Ovary (tissue), 9 donors: ENCODE measurements around the gene OPRL1. TPM values are rescaled to one million over a fixed set of nuclear protein-coding genes. Genes with fewer than 3 reads are reported as not detected.

Source experiments
- DNase-seq, 5 donors: peaks; one replicate each; pipeline ENCODE4 v3.0.0-alpha.2; 2019 to 2020
- H3K27ac ChIP-seq, 2 donors: fragments of 200-600 bp; one replicate each; pipeline versions ENCODE4 v1.5.1 to v1.8.0; 2019 to 2022
- H3K27me3 ChIP-seq: fragments of 200-600 bp; one replicate; pipeline ENCODE4 v1.8.0; 2022
- H3K36me3 ChIP-seq: fragments of 200-600 bp; sonication (generic); one replicate; pipeline ENCODE4 v1.5.1; 2019
- H3K4me1 ChIP-seq: one replicate; pipeline ENCODE4 v1.8.1; 2013; ENCODE audit warnings: mild to moderate bottlenecking, moderate library complexity; ENCODE audit not compliant: insufficient read depth
- H3K4me3 ChIP-seq: fragments of 200-600 bp; sonication (generic); one replicate; pipeline ENCODE4 v1.5.1; 2017
- H3K9me3 ChIP-seq, 2 donors: fragments of 200-600 bp in 1 of 2; sonication (generic) in 1 of 2; one replicate each; pipeline versions ENCODE4 v1.5.1 to v1.8.1; 2013 to 2019; ENCODE audit warnings: mild to moderate bottlenecking in 1 of 2, moderate library complexity in 1 of 2
- CTCF ChIP-seq, 3 donors: fragments of 450-650 bp in 2 of 3; fragments of 200-600 bp in 1 of 3; IDR thresholded peaks; one replicate each; pipeline versions ENCODE4 v1.5.1 to v1.8.0; 2016 to 2022; ENCODE audit warnings: antibody characterized with exemption in 3 of 3, mild to moderate bottlenecking in 1 of 3
- EP300 ChIP-seq: sonication (generic); formaldehyde crosslinking; IDR thresholded peaks from one replicate; pipeline ENCODE4 v1.6.1; 2017; ENCODE audit warnings: antibody characterized with exemption
- POLR2A ChIP-seq: fragments of 450-650 bp; IDR thresholded peaks from one replicate; pipeline ENCODE4 v1.6.1; 2017; ENCODE audit warnings: antibody characterized with exemption, mild to moderate bottlenecking, moderate library complexity
- WGBS, 3 donors: extraction: QIAGEN DNeasy Blood & Tissue Kit in 1 of 3; methylation state at CpG; one replicate each; pipeline versions ENCODE4 v1.1.5 to v1.1.7; 2013 to 2017; 5-methylcytosine and 5-hydroxymethylcytosine counted together
- intact Hi-C, 4 donors: fragments of 100-400 bp; cut with DNase I; formaldehyde crosslinking; loops; one replicate each; pipeline versions ENCODE4 v1.11.0 to v1.15.1; 2022 to 2023
- polyA plus RNA-seq, 2 donors: library from polyadenylated mRNA; stranded (reverse); fragments of 200-250 nt in 1 of 2; fragments of 350-450 nt in 1 of 2; fragmentation: Illumina TruSeq in 1 of 2; extraction: RNeasy Lipid Tissue Mini Kit (QIAGEN cat#74804) in 1 of 2; gene quantifications; one replicate each; pipeline ENCODE4 v1.2.3, GENCODE V29; 2013 to 2014
- total RNA-seq, 7 donors: library from RNA; depleted of rRNA in 2 of 7; stranded (reverse); fragments of >200 nt in 2 of 7; fragmentation: NEBNext Ultra II Directional in 3 of 7; extraction: Animal tissue kit (Norgen Biotek cat#: 25700) in 3 of 7; gene quantifications; one replicate each; pipeline versions ENCODE4 v1.1.0 to v1.2.4, GENCODE V29; 2016 to 2023
- donor health status: DM: no; HTN: no; CAD: no; lungs with moderate emphysema.
- donor health status: DM: no; HTN: no; CAD: no.
- donor health status: Bipolar disorder and iron deficiency.
- donor health status: DM: yes; HTN: yes; CAD: no.
- donor health status: DM: no; HTN: no; CAD: no.
- donor health status: DM: yes; HTN: yes; CAD: no.

The OPRL1 gene
- total and polyA plus RNA-seq, 9 donors = 0.12 to 0.80 (median 0.43) TPM

DNA sequence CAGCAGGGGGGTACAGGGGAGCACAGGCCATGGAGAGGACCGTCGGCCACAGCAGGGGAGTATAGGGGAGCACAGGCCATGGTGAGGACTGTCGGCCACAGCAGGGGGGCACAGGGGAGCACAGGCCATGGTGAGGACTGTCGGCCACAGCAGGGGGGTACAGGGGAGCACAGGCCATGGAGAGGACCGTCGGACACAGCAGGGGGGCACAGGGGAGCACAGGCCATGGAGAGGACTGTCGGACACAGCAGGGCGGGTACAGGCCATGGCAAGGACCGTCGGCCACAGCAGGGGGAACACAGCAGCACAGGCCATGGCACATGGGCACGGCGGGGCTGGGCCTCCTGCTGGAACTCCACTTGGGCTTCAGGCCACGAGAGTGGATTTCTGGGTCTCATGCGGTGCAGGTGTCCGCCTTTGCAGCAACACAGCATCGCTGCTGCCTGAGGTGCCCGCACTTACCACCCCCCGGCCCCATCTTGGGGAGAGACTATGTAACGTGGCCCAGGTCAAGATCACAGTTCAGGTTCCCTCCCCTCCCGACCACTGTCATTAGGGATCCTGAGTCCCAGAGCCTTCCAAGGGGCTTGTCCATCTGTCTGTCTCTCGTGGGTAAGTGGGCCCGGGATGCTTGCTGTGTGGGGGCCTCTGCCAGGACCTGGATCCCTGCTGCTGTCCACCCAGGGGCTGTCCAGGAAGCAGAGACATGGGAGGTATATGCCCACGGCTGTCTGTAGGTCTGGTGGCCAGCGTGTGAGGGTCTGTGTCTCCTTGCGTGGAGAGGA lies 25.0 kb downstream of the OPRL1 start:
- intact Hi-C loops = no loop called here

GRCh38 chr20:64105846-64106434 lies 26.1 kb downstream of the OPRL1 start:
- Histone ChIP-seq H3K4me3 (no peak overlapping the region), H3K36me3 (no peaks in the 10 kb centered on the region), H3K27ac (no peak overlapping the region), H3K9me3 (no peaks in the 10 kb centered on the region), H3K27me3 (no peaks in the 10 kb centered on the region), H3K4me1 (no peaks in the 10 kb centered on the region)
- peak in 1 of 5 donors; percentile 29 for DNase-seq
- WGBS, 3 donors = 85 to 90% (median 87%) methylated on average over 38 to 39 of the region's 39 CpGs
- TF ChIP-seq POLR2A (no peak), EP300 (no peak), CTCF (IDR thresholded peaks at IDR 0.05) (no peak)
- intact Hi-C loops = no loop called here

More for the DNA sequence above, 25.0 kb downstream of the OPRL1 start:
- DNase-seq = peak in 1 of 5 donors; percentile 21
- TF ChIP-seq EP300 (no peak), POLR2A (no peak), CTCF (IDR thresholded peaks at IDR 0.05) (no peak)
- WGBS, 3 donors = 64 to 85% (median 82%) methylated on average over 17 to 25 of the region's 25 CpGs
- Histone ChIP-seq H3K27ac (no peak overlapping the region), H3K4me3 (no peak overlapping the region), H3K4me1 (no peaks in the 10 kb centered on the region), H3K27me3 (no peaks in the 10 kb centered on the region), H3K36me3 (no peaks in the 10 kb centered on the region), H3K9me3 (no peaks in the 10 kb centered on the region)

DNA sequence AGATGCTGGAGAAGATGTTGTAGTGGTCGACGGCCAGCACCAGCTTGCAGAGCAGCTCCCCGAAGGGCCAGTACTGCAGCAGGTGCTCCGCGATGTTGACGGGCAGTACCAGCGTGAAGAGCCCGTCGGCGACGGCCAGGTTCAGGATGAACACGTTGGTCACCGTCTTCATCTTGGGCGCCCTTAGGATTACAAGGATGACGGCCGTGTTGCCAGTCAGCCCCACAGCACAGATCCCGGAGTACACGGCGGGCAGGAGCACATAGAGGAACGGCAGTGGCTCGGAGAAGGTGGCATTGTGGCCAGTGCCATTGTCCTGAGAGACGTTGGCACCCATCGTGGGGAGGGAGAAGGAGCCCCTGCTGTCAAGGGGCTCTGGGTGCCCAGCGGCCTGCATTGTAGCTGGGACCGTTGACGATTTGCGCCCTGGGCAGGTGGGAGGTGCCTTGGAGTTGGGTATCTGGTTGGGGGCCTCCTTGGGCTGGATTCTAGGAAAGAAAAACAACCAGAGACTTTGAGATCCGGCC lies 26.6 kb downstream of the OPRL1 start:
- no peak for TF ChIP-seq EP300
- TF ChIP-seq CTCF (IDR thresholded peaks at IDR 0.05) = no peak
- TF ChIP-seq POLR2A = no peak
- Histone ChIP-seq H3K9me3 (no peaks in the 10 kb centered on the region), H3K4me1 (no peaks in the 10 kb centered on the region), H3K27ac (no peak overlapping the region), H3K4me3 (no peak overlapping the region), H3K36me3 (no peaks in the 10 kb centered on the region), H3K27me3 (no peaks in the 10 kb centered on the region)
- WGBS, 3 donors = 82 to 85% (median 83%) methylated on average over 28 of the region's 28 CpGs
- intact Hi-C loops = no loop called here
- DNase-seq = peak in 1 of 5 donors; percentile 28

DNA sequence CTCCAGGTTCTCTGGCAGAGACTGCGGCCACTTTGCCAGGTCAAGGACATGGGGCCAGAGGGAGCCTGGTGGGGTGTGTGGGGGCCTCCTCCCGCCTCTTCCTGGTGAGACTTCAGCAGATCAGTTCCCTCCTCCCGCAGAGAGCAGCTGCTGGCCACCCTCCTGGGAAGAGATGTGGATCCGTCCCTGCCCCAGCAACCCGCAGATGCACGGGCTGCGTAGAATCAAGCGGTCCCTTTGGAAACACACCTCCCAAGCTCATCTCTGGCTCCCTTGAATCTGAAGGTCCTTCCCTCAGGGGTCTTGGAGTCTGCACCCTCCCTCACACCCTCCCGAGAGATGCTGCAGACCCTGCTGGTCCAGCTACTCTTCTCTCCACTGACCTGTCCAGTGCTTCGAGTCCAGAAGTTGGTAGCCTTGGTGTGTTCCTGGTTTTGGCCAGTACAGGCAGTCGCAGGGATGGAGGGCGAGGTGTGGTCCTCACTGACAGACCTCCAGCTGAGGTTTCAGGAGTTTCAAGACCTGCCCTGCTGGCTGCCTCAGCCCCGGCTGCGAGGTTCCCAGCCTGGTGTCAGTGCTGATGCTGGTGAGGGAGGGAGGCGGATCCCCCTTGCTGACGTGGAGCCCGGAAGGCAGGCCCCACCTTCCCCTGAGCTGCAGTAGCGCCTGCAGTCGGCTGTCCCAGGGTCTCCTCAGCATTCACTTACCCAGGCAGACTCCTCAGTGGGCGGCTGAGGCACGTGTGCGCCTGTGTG lies 27.3 kb downstream of the OPRL1 start, which contains the start of gene NPBWR2:
Gene NPBWR2 (minus strand): TSS at position 585 of the 755 bp plus-strand sequence. CDS start 734 bp downstream, outside the sequence.
- H3K36me3 ChIP-seq = no peaks in the 10 kb centered on the region
- H3K27me3 ChIP-seq = no peaks in the 10 kb centered on the region
- no peak within 1 kb of the TSS for H3K4me3 ChIP-seq
- WGBS, 3 donors = 40 to 47% (median 40%) methylated on average over 19 to 22 of the region's 22 CpGs
- intact Hi-C loops = no loop called here
- no peaks in the 10 kb centered on the region for H3K9me3 ChIP-seq
- H3K4me1 ChIP-seq = no peaks in the 10 kb centered on the region
- TF ChIP-seq POLR2A (no peak), EP300 (no peak), CTCF (IDR thresholded peaks at IDR 0.05) (no peak)
- peak in 2 of 5 donors; percentile 10 to 15 for DNase-seq
- H3K27ac ChIP-seq = no peak within 1 kb of the TSS
